GM12878 (cell line): ENCODE results near the gene CAPZB.

Source experiments
- ATF2 ChIP-seq: IDR thresholded peaks from 2 replicates; pipeline ENCODE4 v1.6.1; 2012; ENCODE audit warnings: low read length, inconsistent platforms
- ATF3 ChIP-seq: IDR thresholded peaks from 2 replicates; pipeline ENCODE4 v1.6.1; 2011; ENCODE audit warnings: low read depth, mild to moderate bottlenecking, low read length, moderate library complexity, borderline replicate concordance; ENCODE audit errors: extremely low read depth
- CHD2 ChIP-seq: IDR thresholded peaks from 2 replicates; pipeline ENCODE4 v1.6.1; 2011; ENCODE audit warnings: low read depth, low read length, improper control_type of control experiment, borderline replicate concordance
- CTCF ChIP-seq, 3 experiments: IDR thresholded peaks in 2 of 3; conservative IDR thresholded peaks in 1 of 3; 2 replicates each; pipeline ENCODE4 v1.5.1; 2011; ENCODE audit warnings: low read depth in 3 of 3, low read length in 3 of 3, mild to moderate bottlenecking in 3 of 3, control low read depth in 2 of 3, moderate library complexity in 2 of 3, inconsistent platforms in 1 of 3, mixed read lengths in 1 of 3; ENCODE audit not compliant: control insufficient read depth in 2 of 3, insufficient read depth in 1 of 3; ENCODE audit errors: extremely low read depth in 1 of 3
- GABPA ChIP-seq: IDR thresholded peaks from 2 replicates; pipeline ENCODE4 v1.6.1; 2014; ENCODE audit warnings: antibody characterized with exemption, low read depth, mild to moderate bottlenecking, inconsistent platforms
- LARP7 ChIP-seq: fragments of 450-650 bp; IDR thresholded peaks from 2 replicates; pipeline ENCODE4 v1.6.1; 2017; ENCODE audit warnings: mild to moderate bottlenecking
- NR2C2 ChIP-seq: IDR thresholded peaks from 2 replicates; pipeline ENCODE4 v1.6.1; 2011; ENCODE audit warnings: borderline replicate concordance, low read depth; ENCODE audit not compliant: control insufficient read depth, insufficient read length
- SMC3 ChIP-seq: IDR thresholded peaks from 2 replicates; pipeline ENCODE4 v1.6.1; 2011; ENCODE audit warnings: low read length, improper control_type of control experiment, borderline replicate concordance
- TAF1 ChIP-seq: IDR thresholded peaks from 2 replicates; pipeline ENCODE4 v1.6.1; 2011; ENCODE audit warnings: mild to moderate bottlenecking, low read depth, low read length, borderline replicate concordance
- TF ChIP-seq, protein P1 (sequence below): fragments of 150-350 bp; IDR thresholded peaks from 2 replicates; pipeline ENCODE4 v1.6.1; 2014; ENCODE audit warnings: mild to moderate bottlenecking, low read depth, low read length

DNA sequence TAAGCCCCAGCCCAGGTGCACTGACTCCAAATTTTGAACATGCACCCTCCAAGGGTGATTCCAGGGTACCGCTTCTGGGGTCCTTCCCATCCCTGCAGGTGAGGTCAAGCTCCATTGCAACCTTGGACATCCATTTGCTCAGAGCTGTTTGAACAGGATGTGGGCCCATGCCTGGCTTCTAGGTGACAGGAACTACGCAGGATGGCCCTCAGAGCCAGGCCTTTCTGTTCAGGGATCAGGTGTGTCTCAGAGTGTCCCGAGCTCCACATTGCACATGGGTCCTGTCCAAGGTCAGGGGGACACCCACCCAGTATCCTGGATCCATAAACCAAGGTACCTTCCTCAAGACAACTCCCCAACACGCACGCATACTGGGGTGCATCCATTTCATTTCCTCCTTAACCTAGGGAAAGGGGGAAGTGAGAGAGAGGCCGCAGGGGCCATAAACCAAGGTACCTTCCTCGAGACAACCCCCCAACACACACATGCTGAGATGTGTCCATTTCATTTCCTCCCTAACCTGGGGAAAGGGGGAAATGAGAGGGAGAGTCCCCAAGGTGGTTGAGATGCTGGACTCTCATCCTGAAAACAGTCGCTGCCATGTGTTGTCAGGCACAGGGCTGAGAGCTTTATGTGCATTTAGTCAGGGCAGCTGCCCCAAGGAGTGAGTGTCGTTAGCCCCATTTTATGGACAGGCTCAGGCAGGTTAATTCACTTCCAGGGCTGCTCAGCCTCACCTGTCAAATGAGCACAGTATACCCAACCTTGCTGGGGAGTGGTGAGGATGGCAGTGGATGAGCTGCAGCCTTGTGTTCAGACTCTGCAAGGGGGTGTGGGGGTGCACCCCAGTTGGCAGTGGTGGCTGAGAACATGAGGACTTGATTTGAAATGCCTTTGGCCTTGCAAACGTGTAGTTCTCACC lies 171.1 kb downstream of the CAPZB start:
- TF ChIP-seq ATF3 (no peak), SMC3 (no peak), CTCF (IDR thresholded peaks at IDR 0.05 in 2 of 3, conservative IDR thresholded peaks at IDR 0.05 in 1 of 3; ENCODE audit: control insufficient read depth in 2 of 3, extremely low read depth in 1 of 3, insufficient read depth in 1 of 3, low read depth in 3 of 3, low read length in 3 of 3) (no peak), LARP7 (no peak), NR2C2 (no peak), TAF1 (no peak), ATF2 (no peak), GABPA (no peak), CHD2 (no peak)
- TF ChIP-seq, protein P1, sequence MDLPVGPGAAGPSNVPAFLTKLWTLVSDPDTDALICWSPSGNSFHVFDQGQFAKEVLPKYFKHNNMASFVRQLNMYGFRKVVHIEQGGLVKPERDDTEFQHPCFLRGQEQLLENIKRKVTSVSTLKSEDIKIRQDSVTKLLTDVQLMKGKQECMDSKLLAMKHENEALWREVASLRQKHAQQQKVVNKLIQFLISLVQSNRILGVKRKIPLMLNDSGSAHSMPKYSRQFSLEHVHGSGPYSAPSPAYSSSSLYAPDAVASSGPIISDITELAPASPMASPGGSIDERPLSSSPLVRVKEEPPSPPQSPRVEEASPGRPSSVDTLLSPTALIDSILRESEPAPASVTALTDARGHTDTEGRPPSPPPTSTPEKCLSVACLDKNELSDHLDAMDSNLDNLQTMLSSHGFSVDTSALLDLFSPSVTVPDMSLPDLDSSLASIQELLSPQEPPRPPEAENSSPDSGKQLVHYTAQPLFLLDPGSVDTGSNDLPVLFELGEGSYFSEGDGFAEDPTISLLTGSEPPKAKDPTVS = no peak
